Duodenal mucosa (tissue), 2 donors: ENCODE data around the gene TGFA.

Source experiments
- H3K27ac ChIP-seq: one replicate; pipeline ENCODE4 v1.7.0; 2013; ENCODE audit warnings: low read depth, low read length
- H3K27me3 ChIP-seq, 2 donors: one replicate each; pipeline ENCODE4 v1.7.0; 2013; ENCODE audit warnings: low read length in 2 of 2, control low read depth in 1 of 2; ENCODE audit not compliant: insufficient read depth in 2 of 2, control insufficient read depth in 1 of 2
- H3K36me3 ChIP-seq, 2 donors: one replicate each; pipeline ENCODE4 v1.7.0; 2013; ENCODE audit warnings: low read length in 2 of 2, control low read depth in 1 of 2; ENCODE audit not compliant: insufficient read depth in 2 of 2, control insufficient read depth in 1 of 2
- H3K4me1 ChIP-seq, 2 donors: one replicate each; pipeline ENCODE4 v1.7.0; 2013; ENCODE audit warnings: low read length in 2 of 2, control low read depth in 1 of 2; ENCODE audit not compliant: insufficient read depth in 2 of 2, control insufficient read depth in 1 of 2
- H3K4me3 ChIP-seq, 2 donors: one replicate each; pipeline ENCODE4 v1.7.0; 2013; ENCODE audit warnings: low read length in 2 of 2, low read depth in 1 of 2
- H3K9ac ChIP-seq, 2 donors: one replicate each; pipeline ENCODE4 v1.7.0; 2013; ENCODE audit warnings: low read length in 2 of 2, low read depth in 1 of 2
- H3K9me3 ChIP-seq, 2 donors: one replicate each; pipeline ENCODE4 v1.7.0; 2013; ENCODE audit warnings: low read length in 2 of 2, control low read depth in 1 of 2; ENCODE audit not compliant: control insufficient read depth in 1 of 2

Gene TGFA

GRCh38 chr2:70569559-70569958 is 15.9 kb upstream of the TGFA start:
- Histone ChIP-seq H3K4me3 (no peak overlapping the region), H3K27me3 (peaks cover 0 to 3% of the 10 kb centered on the region in 2 donors), H3K4me1 (no peaks in the 10 kb centered on the region), H3K27ac (no peak overlapping the region), H3K9me3 (no peaks in the 10 kb centered on the region), H3K9ac (no peak overlapping the region), H3K36me3 (no peaks in the 10 kb centered on the region)

- Histone ChIP-seq H3K27ac (no peak overlapping the region), H3K9me3 (no peaks in the 10 kb centered on the region)
Measured at GRCh38 chr2:70566906-70567305, 13.3 kb upstream of the TGFA start.

GRCh38 chr2:70566464-70566863 is 12.8 kb upstream of the TGFA start:
- Histone ChIP-seq H3K4me3 (no peak overlapping the region), H3K27me3 (no peaks in the 10 kb centered on the region), H3K9ac (no peak overlapping the region), H3K27ac (no peak overlapping the region), H3K4me1 (no peaks in the 10 kb centered on the region), H3K36me3 (no peaks in the 10 kb centered on the region), H3K9me3 (no peaks in the 10 kb centered on the region)

More at GRCh38 chr2:70566906-70567305, 13.3 kb upstream of the TGFA start:
- Histone ChIP-seq H3K36me3 (no peaks in the 10 kb centered on the region), H3K4me3 (no peak overlapping the region), H3K4me1 (no peaks in the 10 kb centered on the region), H3K9ac (no peak overlapping the region), H3K27me3 (no peaks in the 10 kb centered on the region)

- Histone ChIP-seq H3K9ac (no peak overlapping the region), H3K36me3 (no peaks in the 10 kb centered on the region), H3K27ac (no peak overlapping the region), H3K9me3 (no peaks in the 10 kb centered on the region), H3K4me1 (no peaks in the 10 kb centered on the region), H3K27me3 (no peaks in the 10 kb centered on the region), H3K4me3 (no peak overlapping the region)
Measured at GRCh38 chr2:70565039-70565731, 11.6 kb upstream of the TGFA start.

- Histone ChIP-seq H3K36me3 (no peaks in the 10 kb centered on the region), H3K9ac (no peak overlapping the region), H3K4me1 (peaks cover 14 to 16% of the 10 kb centered on the region in 2 donors), H3K4me3 (no peak overlapping the region), H3K9me3 (no peaks in the 10 kb centered on the region), H3K27me3 (no peaks in the 10 kb centered on the region), H3K27ac (no peak overlapping the region)
Measured at GRCh38 chr2:70561893-70562292, 8.3 kb upstream of the TGFA start.

GRCh38 chr2:70560442-70560841 is 6.8 kb upstream of the TGFA start:
- H3K4me3 ChIP-seq, result no peak overlapping the region
- H3K27me3 ChIP-seq, result no peaks in the 10 kb centered on the region

GRCh38 chr2:70560040-70560439 is 6.4 kb upstream of the TGFA start:
- H3K4me3 ChIP-seq, result no peak overlapping the region
- H3K4me1 ChIP-seq, result peaks cover 21 to 26% of the 10 kb centered on the region in 2 donors
- H3K36me3 ChIP-seq, result no peaks in the 10 kb centered on the region
- no peak overlapping the region for H3K27ac ChIP-seq
- no peak overlapping the region for H3K9ac ChIP-seq
- no peaks in the 10 kb centered on the region for H3K27me3 ChIP-seq
- H3K9me3 ChIP-seq, result no peaks in the 10 kb centered on the region

More at GRCh38 chr2:70560442-70560841, 6.8 kb upstream of the TGFA start:
- Histone ChIP-seq H3K9me3 (no peaks in the 10 kb centered on the region), H3K36me3 (no peaks in the 10 kb centered on the region), H3K4me1 (peaks cover 20 to 22% of the 10 kb centered on the region in 2 donors), H3K27ac (no peak overlapping the region), H3K9ac (no peak overlapping the region)

- peaks cover 0 to 2% of the 10 kb centered on the region in 2 donors for H3K27me3 ChIP-seq
- no peaks in the 10 kb centered on the region for H3K36me3 ChIP-seq
- no peaks in the 10 kb centered on the region for H3K9me3 ChIP-seq
- no peak overlapping the region for H3K27ac ChIP-seq
- H3K4me1 ChIP-seq, result peaks cover 29 to 38% of the 10 kb centered on the region in 2 donors
- no peak overlapping the region for H3K9ac ChIP-seq
- H3K4me3 ChIP-seq, result no peak overlapping the region
Measured at GRCh38 chr2:70558195-70558808, 4.7 kb upstream of the TGFA start.

GRCh38 chr2:70557171-70557838 is 3.7 kb upstream of the TGFA start:
- Histone ChIP-seq H3K4me1 (peaks cover 29 to 42% of the 10 kb centered on the region in 2 donors), H3K4me3 (peak overlapping the region in 1 of 2 donors; percentile 11), H3K27me3 (peaks cover 0 to 2% of the 10 kb centered on the region in 2 donors), H3K9ac (no peak overlapping the region), H3K9me3 (no peaks in the 10 kb centered on the region), H3K36me3 (no peaks in the 10 kb centered on the region), H3K27ac (no peak overlapping the region)

GRCh38 chr2:70556608-70557007 is 3.0 kb upstream of the TGFA start:
- Histone ChIP-seq H3K27ac (no peak overlapping the region), H3K36me3 (no peaks in the 10 kb centered on the region), H3K9me3 (no peaks in the 10 kb centered on the region), H3K4me1 (peaks cover 35 to 49% of the 10 kb centered on the region in 2 donors), H3K4me3 (no peak overlapping the region), H3K9ac (no peak overlapping the region), H3K27me3 (peaks cover 0 to 2% of the 10 kb centered on the region in 2 donors)
